HepG2 (cell line): ENCODE results near the gene SRP19. TPM values are rescaled to one million over a fixed set of nuclear protein-coding genes. Genes with fewer than 3 reads are reported as not detected.

Experiments
- BCL6 ChIP-seq: IDR thresholded peaks from 2 replicates; pipeline ENCODE4 v1.6.1; 2016; ENCODE audit warnings: missing genetic modification reagents, missing compliant biosample characterization
- BRD4 ChIP-seq: sonication (generic); formaldehyde crosslinking; IDR thresholded peaks from 2 replicates; pipeline ENCODE4 v1.4.0; 2020; ENCODE audit warnings: missing genetic modification reagents
- CEBPB ChIP-seq: IDR thresholded peaks from 2 replicates; pipeline ENCODE4 v1.6.1; 2011; ENCODE audit warnings: low read depth, low read length, improper control_type of control experiment, borderline replicate concordance
- ETV5 ChIP-seq: IDR thresholded peaks from 2 replicates; pipeline ENCODE4 v1.6.1; 2018; ENCODE audit warnings: missing biosample characterization, missing genetic modification reagents, inconsistent platforms, borderline replicate concordance
- FOXJ3 ChIP-seq: sonication (generic); formaldehyde crosslinking; IDR thresholded peaks from 2 replicates; pipeline ENCODE4 v1.4.0; 2020; ENCODE audit warnings: missing genetic modification reagents, mild to moderate bottlenecking, borderline replicate concordance
- FOXK1 ChIP-seq: sonication (generic); formaldehyde crosslinking; IDR thresholded peaks from 2 replicates; pipeline ENCODE4 v1.4.0; 2020; ENCODE audit warnings: low read depth, missing genetic modification reagents, borderline replicate concordance
- HOXA7 ChIP-seq: sonication (generic); formaldehyde crosslinking; IDR thresholded peaks from 2 replicates; pipeline ENCODE4 v1.8.1; 2022; ENCODE audit warnings: mild to moderate bottlenecking, missing genetic modification reagents, moderate library complexity
- KMT2A ChIP-seq: sonication (generic); formaldehyde crosslinking; IDR thresholded peaks from 2 replicates; pipeline ENCODE4 v1.4.0; 2020; ENCODE audit warnings: missing genetic modification reagents
- MED13 ChIP-seq: sonication (generic); formaldehyde crosslinking; IDR thresholded peaks from 2 replicates; pipeline ENCODE4 v1.5.0; 2020; ENCODE audit warnings: missing genetic modification reagents
- MYNN ChIP-seq: sonication (generic); formaldehyde crosslinking; IDR thresholded peaks from 2 replicates; pipeline ENCODE4 v1.4.0; 2020; ENCODE audit warnings: mild to moderate bottlenecking, low read depth, missing genetic modification reagents
- NFYB ChIP-seq: sonication (generic); formaldehyde crosslinking; IDR thresholded peaks from 2 replicates; pipeline ENCODE4 v1.4.0; 2020; ENCODE audit warnings: missing genetic modification reagents
- NR2F1 ChIP-seq, 2 experiments: fragments of 450-650 bp in 1 of 2; formaldehyde crosslinking in 1 of 2; IDR thresholded peaks; 2 replicates each; pipeline versions ENCODE4 v1.5.0 to v1.6.1; 2016 to 2020; ENCODE audit warnings: mild to moderate bottlenecking in 1 of 2, missing compliant biosample characterization in 1 of 2, missing genetic modification reagents in 1 of 2, moderate library complexity in 1 of 2
- PLRG1 ChIP-seq: fragments of 450-650 bp; conservative IDR thresholded peaks from 2 replicates; pipeline ENCODE4 v1.6.1; 2016
- ZNF20 ChIP-seq: sonication (generic); formaldehyde crosslinking; IDR thresholded peaks from 2 replicates; pipeline ENCODE4 v1.4.0; 2020; ENCODE audit warnings: mild to moderate bottlenecking, moderate library complexity, missing genetic modification reagents
- ZNF33A ChIP-seq: sonication (generic); formaldehyde crosslinking; IDR thresholded peaks from 2 replicates; pipeline ENCODE4 v1.5.1; 2020; ENCODE audit warnings: missing genetic modification reagents, mild to moderate bottlenecking, moderate library complexity, borderline replicate concordance
- ZNF414 ChIP-seq: sonication (generic); formaldehyde crosslinking; IDR thresholded peaks from 2 replicates; pipeline ENCODE4 v1.5.0; 2020; ENCODE audit warnings: missing genetic modification reagents
- ZNF513 ChIP-seq: sonication (generic); formaldehyde crosslinking; conservative IDR thresholded peaks from 2 replicates; pipeline ENCODE4 v1.5.0; 2020; ENCODE audit warnings: missing genetic modification reagents
- ZNF556 ChIP-seq: sonication (generic); formaldehyde crosslinking; IDR thresholded peaks from 2 replicates; pipeline ENCODE4 v1.4.0; 2020; ENCODE audit warnings: mild to moderate bottlenecking, missing genetic modification reagents, borderline replicate concordance
- ZNF776 ChIP-seq: sonication (generic); formaldehyde crosslinking; IDR thresholded peaks from 2 replicates; pipeline ENCODE4 v1.4.0; 2020; ENCODE audit warnings: mild to moderate bottlenecking, missing genetic modification reagents
- polyA plus RNA-seq, 8 experiments: library from polyadenylated mRNA; depleted of rRNA in 3 of 8; stranded (reverse) in 7 of 8; unstranded in 1 of 8; fragments of >200 nt; fragmentation: Illumina TruSeq in 4 of 8; extraction: Trizol in 4 of 8; gene quantifications; 2 replicates each; pipeline versions ENCODE4 v1.2.1 to v1.2.3, GENCODE V29; 2011 to 2016; ENCODE audit warnings: low read depth in 4 of 8, missing spikeins in 1 of 8, mixed read lengths in 1 of 8; ENCODE audit not compliant: insufficient read depth in 1 of 8
- total RNA-seq, 5 experiments: library from RNA; depleted of rRNA; stranded (reverse); fragments of >200 nt; fragmentation: Illumina TruSeq; extraction: Trizol; gene quantifications; 2 replicates each; pipeline ENCODE4 v1.2.3, GENCODE V29; 2016; ENCODE audit warnings: low read depth in 1 of 5
- TF ChIP-seq, protein P1 (sequence below): sonication (generic); formaldehyde crosslinking; IDR thresholded peaks from 2 replicates; pipeline ENCODE4 v1.4.0; 2020; ENCODE audit warnings: mild to moderate bottlenecking, missing genetic modification reagents
- TF ChIP-seq, protein P2 (sequence below): conservative IDR thresholded peaks from 2 replicates; pipeline ENCODE4 v1.6.1; 2018; ENCODE audit warnings: missing genetic modification reagents
- TF ChIP-seq, protein P3 (sequence below): IDR thresholded peaks from 2 replicates; pipeline ENCODE4 v1.6.1; 2012; ENCODE audit warnings: low read length, improper control_type of control experiment
- TF ChIP-seq, protein P4 (sequence below): sonication (generic); formaldehyde crosslinking; IDR thresholded peaks from 2 replicates; pipeline ENCODE4 v1.8.1; 2023; ENCODE audit warnings: missing genetic modification reagents, mild to moderate bottlenecking, borderline replicate concordance

The SRP19 gene
- total and polyA plus RNA-seq, 2 of the 13 experiments (the other 11 are each of a cell fraction or from before 2014, with no cell fraction given) = 46.9 to 143 TPM

DNA sequence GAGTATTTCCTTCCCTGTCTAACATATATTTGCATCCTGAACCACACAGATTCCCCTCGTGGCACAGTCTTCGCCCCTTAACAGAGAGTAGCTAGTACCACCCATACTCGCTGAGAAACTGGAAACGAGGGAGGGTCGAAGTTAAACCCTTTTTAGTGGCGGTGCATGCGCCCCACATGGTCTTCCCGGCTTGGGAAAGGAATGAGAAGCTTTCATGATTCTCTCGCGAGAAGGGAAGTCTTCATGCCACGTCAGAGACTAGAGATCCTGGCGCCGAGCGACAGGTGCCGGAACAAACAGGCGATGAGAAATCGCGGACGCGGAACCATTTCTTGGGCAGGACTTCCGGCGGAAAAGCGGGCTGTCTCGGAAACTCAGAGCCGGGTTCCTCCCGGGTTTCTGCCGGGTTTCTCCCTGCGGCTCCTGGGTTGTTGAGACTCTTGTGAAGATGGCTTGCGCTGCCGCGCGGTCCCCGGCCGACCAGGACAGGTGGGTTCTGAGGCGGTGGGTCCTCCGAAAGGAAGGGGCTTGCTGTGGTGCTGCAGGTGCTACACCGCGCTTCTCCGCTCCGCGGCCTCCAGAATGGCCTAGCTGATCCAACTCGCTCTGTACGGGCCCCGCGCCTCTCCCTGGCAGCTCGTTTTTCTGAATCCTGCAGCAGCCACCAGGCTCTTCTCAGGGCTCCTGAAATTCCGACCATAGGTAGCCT lies at the start of gene SRP19 (continued):
- TF ChIP-seq FOXJ3 (CRISPR knock-in tag) = peak; percentile 56; the same call in 1 of the 2 replicates
- TF ChIP-seq, protein P1, sequence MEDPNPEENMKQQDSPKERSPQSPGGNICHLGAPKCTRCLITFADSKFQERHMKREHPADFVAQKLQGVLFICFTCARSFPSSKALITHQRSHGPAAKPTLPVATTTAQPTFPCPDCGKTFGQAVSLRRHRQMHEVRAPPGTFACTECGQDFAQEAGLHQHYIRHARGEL (CRISPR knock-in tag) = no peak
- TF ChIP-seq, protein P2, sequence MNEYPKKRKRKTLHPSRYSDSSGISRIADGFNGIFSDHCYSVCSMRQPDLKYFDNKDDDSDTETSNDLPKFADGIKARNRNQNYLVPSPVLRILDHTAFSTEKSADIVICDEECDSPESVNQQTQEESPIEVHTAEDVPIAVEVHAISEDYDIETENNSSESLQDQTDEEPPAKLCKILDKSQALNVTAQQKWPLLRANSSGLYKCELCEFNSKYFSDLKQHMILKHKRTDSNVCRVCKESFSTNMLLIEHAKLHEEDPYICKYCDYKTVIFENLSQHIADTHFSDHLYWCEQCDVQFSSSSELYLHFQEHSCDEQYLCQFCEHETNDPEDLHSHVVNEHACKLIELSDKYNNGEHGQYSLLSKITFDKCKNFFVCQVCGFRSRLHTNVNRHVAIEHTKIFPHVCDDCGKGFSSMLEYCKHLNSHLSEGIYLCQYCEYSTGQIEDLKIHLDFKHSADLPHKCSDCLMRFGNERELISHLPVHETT (CRISPR knock-in tag) = peak; percentile 86
- TF ChIP-seq BRD4 (CRISPR knock-in tag) = peak; percentile 70; the same call in 1 of the 2 replicates
- TF ChIP-seq ZNF513 = no peak
- peak; percentile 72; the same call in 1 of the 2 replicates for TF ChIP-seq ETV5
- no peak for TF ChIP-seq ZNF776 (CRISPR knock-in tag)
- peak; percentile 89 for TF ChIP-seq NFYB (CRISPR knock-in tag)
- TF ChIP-seq KMT2A (CRISPR knock-in tag) = peak; percentile 94
- no peak for TF ChIP-seq ZNF414 (CRISPR knock-in tag)
- peak; percentile 67; the same call in 1 of the 2 replicates for TF ChIP-seq FOXK1 (CRISPR knock-in tag)
- TF ChIP-seq MED13 = peak; percentile 79; the same call in 1 of the 2 replicates
- TF ChIP-seq, protein P3, sequence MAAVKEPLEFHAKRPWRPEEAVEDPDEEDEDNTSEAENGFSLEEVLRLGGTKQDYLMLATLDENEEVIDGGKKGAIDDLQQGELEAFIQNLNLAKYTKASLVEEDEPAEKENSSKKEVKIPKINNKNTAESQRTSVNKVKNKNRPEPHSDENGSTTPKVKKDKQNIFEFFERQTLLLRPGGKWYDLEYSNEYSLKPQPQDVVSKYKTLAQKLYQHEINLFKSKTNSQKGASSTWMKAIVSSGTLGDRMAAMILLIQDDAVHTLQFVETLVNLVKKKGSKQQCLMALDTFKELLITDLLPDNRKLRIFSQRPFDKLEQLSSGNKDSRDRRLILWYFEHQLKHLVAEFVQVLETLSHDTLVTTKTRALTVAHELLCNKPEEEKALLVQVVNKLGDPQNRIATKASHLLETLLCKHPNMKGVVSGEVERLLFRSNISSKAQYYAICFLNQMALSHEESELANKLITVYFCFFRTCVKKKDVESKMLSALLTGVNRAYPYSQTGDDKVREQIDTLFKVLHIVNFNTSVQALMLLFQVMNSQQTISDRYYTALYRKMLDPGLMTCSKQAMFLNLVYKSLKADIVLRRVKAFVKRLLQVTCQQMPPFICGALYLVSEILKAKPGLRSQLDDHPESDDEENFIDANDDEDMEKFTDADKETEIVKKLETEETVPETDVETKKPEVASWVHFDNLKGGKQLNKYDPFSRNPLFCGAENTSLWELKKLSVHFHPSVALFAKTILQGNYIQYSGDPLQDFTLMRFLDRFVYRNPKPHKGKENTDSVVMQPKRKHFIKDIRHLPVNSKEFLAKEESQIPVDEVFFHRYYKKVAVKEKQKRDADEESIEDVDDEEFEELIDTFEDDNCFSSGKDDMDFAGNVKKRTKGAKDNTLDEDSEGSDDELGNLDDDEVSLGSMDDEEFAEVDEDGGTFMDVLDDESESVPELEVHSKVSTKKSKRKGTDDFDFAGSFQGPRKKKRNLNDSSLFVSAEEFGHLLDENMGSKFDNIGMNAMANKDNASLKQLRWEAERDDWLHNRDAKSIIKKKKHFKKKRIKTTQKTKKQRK = no peak
- no peak for TF ChIP-seq NR2F1 (CRISPR knock-in tag; IDR thresholded peaks at IDR 0.05)
- TF ChIP-seq, protein P4, sequence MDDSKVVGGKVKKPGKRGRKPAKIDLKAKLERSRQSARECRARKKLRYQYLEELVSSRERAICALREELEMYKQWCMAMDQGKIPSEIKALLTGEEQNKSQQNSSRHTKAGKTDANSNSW (CRISPR knock-in tag) = no peak; the same call in 1 of the 2 replicates
- TF ChIP-seq PLRG1 = no peak
- no peak for TF ChIP-seq ZNF556 (CRISPR knock-in tag)
- no peak for TF ChIP-seq HOXA7 (CRISPR knock-in tag)
- TF ChIP-seq BCL6 (CRISPR knock-in tag) = peak; percentile 67
- TF ChIP-seq CEBPB = no peak
- TF ChIP-seq MYNN (CRISPR knock-in tag) = peak; percentile 86
- no peak for TF ChIP-seq ZNF33A (CRISPR knock-in tag)
- TF ChIP-seq ZNF20 = peak; percentile 21; the same call in 1 of the 2 replicates
